Loucy (cell line): ENCODE measurements around the gene TTC21B.

ENCODE experiments used
- H2AFZ ChIP-seq: fragments of 200-600 bp; sonication (generic); 2 replicates; pipeline ENCODE4 v1.6.0; 2016; ENCODE audit warnings: antibody characterized with exemption, mild to moderate bottlenecking, low read length, moderate library complexity
- H3F3A ChIP-seq: fragments of 200-600 bp; 2 replicates; pipeline ENCODE4 v1.6.0; 2016; ENCODE audit warnings: antibody characterized with exemption, low read depth, mild to moderate bottlenecking
- H3K27me3 ChIP-seq: fragments of 200-600 bp; sonication (generic); 2 replicates; pipeline ENCODE4 v1.6.1; 2014; ENCODE audit warnings: low read length, mild to moderate bottlenecking; ENCODE audit not compliant: insufficient read depth, poor library complexity, severe bottlenecking
- H3K36me3 ChIP-seq: fragments of 200-600 bp; sonication (generic); 2 replicates; pipeline ENCODE4 v1.6.1; 2016; ENCODE audit warnings: low read length; ENCODE audit not compliant: insufficient read depth
- H3K4me1 ChIP-seq: fragments of 200-600 bp; sonication (generic); 2 replicates; pipeline ENCODE4 v1.5.1; 2014; ENCODE audit warnings: low read length, mild to moderate bottlenecking; ENCODE audit not compliant: insufficient read depth, poor library complexity, severe bottlenecking
- H3K4me2 ChIP-seq: fragments of 200-600 bp; sonication (generic); 2 replicates; pipeline ENCODE4 v1.6.0; 2014; ENCODE audit warnings: antibody characterized with exemption, low read length, low read depth, mild to moderate bottlenecking; ENCODE audit not compliant: poor library complexity, severe bottlenecking
- H3K4me3 ChIP-seq: fragments of 200-600 bp; sonication (generic); 2 replicates; pipeline ENCODE4 v1.5.1; 2014; ENCODE audit warnings: low read length, mild to moderate bottlenecking, mixed read lengths; ENCODE audit not compliant: poor library complexity, severe bottlenecking
- H3K79me2 ChIP-seq: fragments of 200-600 bp; sonication (generic); 2 replicates; pipeline ENCODE4 v1.6.1; 2014; ENCODE audit warnings: low read length; ENCODE audit not compliant: insufficient read depth
- H3K9ac ChIP-seq: fragments of 200-600 bp; sonication (generic); 2 replicates; pipeline ENCODE4 v1.6.0; 2014; ENCODE audit warnings: mild to moderate bottlenecking, low read depth, low read length, moderate library complexity; ENCODE audit not compliant: poor library complexity, severe bottlenecking
- H3K9me2 ChIP-seq: fragments of 200-600 bp; sonication (generic); replicated peaks from 2 replicates; pipeline ENCODE4 v1.6.1; 2016; ENCODE audit warnings: low read depth, low read length, mixed read lengths
- H3K9me3 ChIP-seq: fragments of 200-600 bp; sonication (generic); 2 replicates; pipeline ENCODE4 v1.6.1; 2014; ENCODE audit warnings: mild to moderate bottlenecking, antibody characterized with exemption, low read length, low read depth; ENCODE audit not compliant: insufficient read depth
- H4K20me1 ChIP-seq: fragments of 200-600 bp; sonication (generic); 2 replicates; pipeline ENCODE4 v1.6.0; 2014; ENCODE audit warnings: antibody characterized with exemption, low read length, mild to moderate bottlenecking; ENCODE audit not compliant: insufficient read depth, poor library complexity, severe bottlenecking
- EZH2phosphoT487 ChIP-seq: fragments of 200-600 bp; IDR thresholded peaks from 2 replicates; pipeline ENCODE4 v1.6.1; 2018; ENCODE audit warnings: antibody characterized with exemption, mild to moderate bottlenecking, moderate library complexity, borderline replicate concordance
- TF ChIP-seq, protein P1 (sequence below): fragments of 200-600 bp; sonication (generic); conservative IDR thresholded peaks from 2 replicates; pipeline ENCODE4 v1.5.1; 2014; ENCODE audit warnings: mild to moderate bottlenecking, antibody characterized with exemption, low read length

The TTC21B gene

DNA sequence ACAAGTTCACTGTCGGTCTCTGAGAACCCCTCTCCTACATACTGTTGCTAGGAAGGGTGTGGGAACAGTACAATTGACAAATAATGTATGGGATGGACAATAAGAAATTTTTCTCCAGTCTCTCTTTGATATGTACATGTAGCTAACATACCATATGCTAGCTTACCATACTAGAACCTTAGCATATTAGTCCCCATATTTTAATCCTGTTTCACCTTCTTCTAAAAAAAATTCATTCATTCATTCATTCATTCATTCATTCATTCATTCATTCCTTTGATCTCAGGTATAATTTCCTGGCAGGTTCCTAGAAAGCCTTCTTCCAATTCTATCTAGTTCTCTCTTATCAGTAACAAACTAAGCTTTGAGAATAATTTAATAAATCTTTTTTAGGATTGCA is 62.2 kb downstream of the TTC21B start:
- Histone ChIP-seq H3K36me3 (peaks cover 60% of the 10 kb centered on the region; the same call in 1 of the 2 replicates), H3K9me2 (no peaks in the 10 kb centered on the region), H3K27me3 (no peaks in the 10 kb centered on the region), H3K79me2 (no peaks in the 10 kb centered on the region), H3K4me3 (no peak overlapping the region), H3K4me1 (peaks cover 3% of the 10 kb centered on the region), H3K4me2 (no peak overlapping the region), H3F3A (no peaks in the 10 kb centered on the region), H4K20me1 (no peaks in the 10 kb centered on the region), H2AFZ (no peak overlapping the region), H3K9me3 (no peaks in the 10 kb centered on the region), H3K9ac (no peak overlapping the region)
- no peak for TF ChIP-seq EZH2phosphoT487
- TF ChIP-seq, protein P1, sequence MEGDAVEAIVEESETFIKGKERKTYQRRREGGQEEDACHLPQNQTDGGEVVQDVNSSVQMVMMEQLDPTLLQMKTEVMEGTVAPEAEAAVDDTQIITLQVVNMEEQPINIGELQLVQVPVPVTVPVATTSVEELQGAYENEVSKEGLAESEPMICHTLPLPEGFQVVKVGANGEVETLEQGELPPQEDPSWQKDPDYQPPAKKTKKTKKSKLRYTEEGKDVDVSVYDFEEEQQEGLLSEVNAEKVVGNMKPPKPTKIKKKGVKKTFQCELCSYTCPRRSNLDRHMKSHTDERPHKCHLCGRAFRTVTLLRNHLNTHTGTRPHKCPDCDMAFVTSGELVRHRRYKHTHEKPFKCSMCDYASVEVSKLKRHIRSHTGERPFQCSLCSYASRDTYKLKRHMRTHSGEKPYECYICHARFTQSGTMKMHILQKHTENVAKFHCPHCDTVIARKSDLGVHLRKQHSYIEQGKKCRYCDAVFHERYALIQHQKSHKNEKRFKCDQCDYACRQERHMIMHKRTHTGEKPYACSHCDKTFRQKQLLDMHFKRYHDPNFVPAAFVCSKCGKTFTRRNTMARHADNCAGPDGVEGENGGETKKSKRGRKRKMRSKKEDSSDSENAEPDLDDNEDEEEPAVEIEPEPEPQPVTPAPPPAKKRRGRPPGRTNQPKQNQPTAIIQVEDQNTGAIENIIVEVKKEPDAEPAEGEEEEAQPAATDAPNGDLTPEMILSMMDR = no peak

GRCh38 chr2:165889798-165890197 is 63.8 kb downstream of the TTC21B start:
- no peaks in the 10 kb centered on the region for H3K27me3 ChIP-seq
- H2AFZ ChIP-seq = no peak overlapping the region
- TF ChIP-seq EZH2phosphoT487 = no peak
- TF ChIP-seq, protein P1 = no peak
- H3K9me2 ChIP-seq = no peaks in the 10 kb centered on the region
- no peak overlapping the region for H3K4me3 ChIP-seq
- H3K79me2 ChIP-seq = no peaks in the 10 kb centered on the region
- no peak overlapping the region for H3K9ac ChIP-seq
- H3K4me1 ChIP-seq = peaks cover 3% of the 10 kb centered on the region
- H3K9me3 ChIP-seq = no peaks in the 10 kb centered on the region
- no peak overlapping the region for H3K4me2 ChIP-seq
- no peaks in the 10 kb centered on the region for H4K20me1 ChIP-seq
- no peaks in the 10 kb centered on the region for H3F3A ChIP-seq
- peaks cover 55% of the 10 kb centered on the region; the same call in 1 of the 2 replicates for H3K36me3 ChIP-seq

DNA sequence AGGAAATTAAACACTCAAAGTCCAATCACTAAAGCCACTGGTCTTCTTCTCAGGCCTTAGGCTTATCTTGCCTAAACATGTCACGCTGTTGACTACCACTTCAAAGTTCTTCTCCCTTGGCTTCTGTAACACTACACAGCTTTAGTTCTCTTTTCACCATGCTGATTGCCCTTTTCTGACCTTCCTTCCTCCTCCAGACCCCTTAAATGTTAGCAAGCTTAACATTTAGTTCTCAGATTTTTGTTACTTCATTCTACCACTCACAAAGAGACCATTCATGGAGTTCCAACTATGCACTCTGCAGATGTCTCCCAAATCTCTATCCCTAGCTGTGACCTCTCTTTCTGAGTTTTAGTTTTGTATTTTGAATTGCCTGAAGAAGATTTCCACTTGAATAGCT is 64.4 kb downstream of the TTC21B start:
- no peaks in the 10 kb centered on the region for H3K9me3 ChIP-seq
- H3K36me3 ChIP-seq = peaks cover 51% of the 10 kb centered on the region; the same call in 1 of the 2 replicates
- H2AFZ ChIP-seq = no peak overlapping the region
- no peaks in the 10 kb centered on the region for H3K27me3 ChIP-seq
- TF ChIP-seq EZH2phosphoT487 = no peak
- TF ChIP-seq, protein P1 = no peak
- H3K4me2 ChIP-seq = no peak overlapping the region
- no peak overlapping the region for H3K9ac ChIP-seq
- no peaks in the 10 kb centered on the region for H4K20me1 ChIP-seq
- H3K4me3 ChIP-seq = no peak overlapping the region
- no peaks in the 10 kb centered on the region for H3K79me2 ChIP-seq
- H3K9me2 ChIP-seq = no peaks in the 10 kb centered on the region
- peaks cover 3% of the 10 kb centered on the region for H3K4me1 ChIP-seq
- H3F3A ChIP-seq = no peaks in the 10 kb centered on the region
